GM21528 (cell line): ENCODE results near the gene LYAR.

Source experiments
- ATAC-seq: cut with Tn5 transposase; IDR thresholded peaks from one replicate; pipeline ENCODE4 v1.9.1; 2021; ENCODE audit warnings: mild to moderate bottlenecking, moderate library complexity; ENCODE audit not compliant: unreplicated experiment, low FRiP score

LYAR gene

DNA sequence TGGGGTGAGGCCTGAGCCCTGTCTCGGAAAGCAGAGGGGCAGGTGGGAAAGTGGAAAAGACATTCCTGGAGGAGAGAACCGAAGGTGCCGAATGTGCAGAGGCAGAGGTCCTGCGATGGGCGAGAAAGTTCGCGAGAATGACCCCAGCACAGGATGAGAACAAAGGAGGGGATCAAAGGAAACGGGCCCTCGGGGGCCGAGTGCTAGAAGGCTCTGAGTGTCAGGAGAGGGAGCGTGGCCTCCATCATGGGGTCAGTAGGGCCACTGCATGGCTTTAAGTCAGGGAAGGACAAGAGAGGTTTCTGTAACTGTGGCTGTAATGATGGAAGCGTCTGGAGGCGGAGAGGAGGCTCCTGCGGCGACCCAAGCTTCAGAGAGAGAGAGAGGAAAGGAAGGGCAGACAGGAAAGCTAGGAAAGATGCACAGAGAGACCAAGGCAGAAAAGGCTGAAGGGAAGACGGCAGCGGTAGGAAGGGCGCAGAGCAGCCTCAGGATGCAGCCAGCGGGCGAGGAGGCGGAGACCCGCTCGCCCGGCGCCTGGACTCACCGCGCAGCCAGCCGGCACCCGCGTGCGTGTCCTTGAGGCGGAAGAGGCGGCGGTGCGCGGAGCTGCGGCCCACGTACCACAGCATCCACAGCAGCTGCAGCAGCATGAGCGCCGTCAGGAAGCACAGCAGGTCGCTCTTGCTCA lies 63.9 kb downstream of the LYAR start:
- no peak for ATAC-seq
